K562 (cell line): Measurements from ENCODE around the gene MTTP. TPM values are rescaled to one million over a fixed set of nuclear protein-coding genes. Genes with fewer than 3 reads are reported as not detected.

Experiments
- CTBP1 ChIP-seq: fragments of 450-650 bp; IDR thresholded peaks from 2 replicates; pipeline ENCODE4 v1.6.1; 2016; ENCODE audit warnings: borderline replicate concordance
- ESRRA ChIP-seq: fragments of 450-650 bp; IDR thresholded peaks from 2 replicates; pipeline ENCODE4 v1.6.1; 2014; ENCODE audit warnings: low read depth, mild to moderate bottlenecking, moderate library complexity, borderline replicate concordance
- HOXB6 ChIP-seq: fragments of 250-450 bp; sonication (Bioruptor Pico); IDR thresholded peaks from 2 replicates; pipeline ENCODE4 v1.5.1; 2022; ENCODE audit warnings: mild to moderate bottlenecking, borderline replicate concordance
- MAFF ChIP-seq: IDR thresholded peaks from 2 replicates; pipeline ENCODE4 v1.6.1; 2012; ENCODE audit warnings: low read length, improper control_type of control experiment
- MCM7 ChIP-seq, 2 experiments: fragments of 450-650 bp; IDR thresholded peaks; 2 replicates each; pipeline ENCODE4 v1.6.1; 2016 to 2018
- OTX1 ChIP-seq: fragments of 450-650 bp; formaldehyde crosslinking; IDR thresholded peaks from 2 replicates; pipeline ENCODE4 v1.4.0; 2022; ENCODE audit warnings: mild to moderate bottlenecking
- POLR2AphosphoS2 ChIP-seq: IDR thresholded peaks from 2 replicates; pipeline ENCODE4 v1.6.1; 2012; ENCODE audit warnings: low read length, improper control_type of control experiment
- TAF1 ChIP-seq: IDR thresholded peaks from 2 replicates; pipeline ENCODE4 v1.6.1; 2011; ENCODE audit warnings: mild to moderate bottlenecking, low read length, moderate library complexity; ENCODE audit not compliant: insufficient read depth, control insufficient read depth, severe bottlenecking; ENCODE audit errors: extremely low read depth
- TCF7 ChIP-seq: sonication (generic); IDR thresholded peaks from 2 replicates; pipeline ENCODE4 v1.6.1; 2016; ENCODE audit warnings: antibody characterized with exemption, borderline replicate concordance
- TCF7L2 ChIP-seq: fragments of 150-350 bp; IDR thresholded peaks from 2 replicates; pipeline ENCODE4 v1.6.1; 2016; ENCODE audit warnings: low read depth, mild to moderate bottlenecking, low read length, moderate library complexity
- YY1 ChIP-seq, 3 experiments: IDR thresholded peaks; 2 replicates each; pipeline ENCODE4 v1.6.1; 2011; ENCODE audit warnings: low read length in 2 of 3, mild to moderate bottlenecking in 2 of 3, moderate library complexity in 2 of 3, borderline replicate concordance in 1 of 3, control low read depth in 1 of 3, low read depth in 1 of 3; ENCODE audit not compliant: insufficient read depth in 3 of 3, insufficient replicate concordance in 2 of 3, control insufficient read depth in 1 of 3, insufficient read length in 1 of 3; ENCODE audit errors: extremely low read depth in 1 of 3
- ZBTB49 ChIP-seq: sonication (generic); formaldehyde crosslinking; IDR thresholded peaks from 2 replicates; pipeline ENCODE4 v1.8.0; 2022; ENCODE audit warnings: missing genetic modification reagents, mild to moderate bottlenecking, borderline replicate concordance
- ZC3H8 ChIP-seq: fragments of 450-650 bp; IDR thresholded peaks from 2 replicates; pipeline ENCODE4 v1.6.1; 2017
- ZKSCAN8 ChIP-seq: fragments of 200-800 bp; sonication (Bioruptor generic); IDR thresholded peaks from 2 replicates; pipeline ENCODE4 v1.6.1; 2016; ENCODE audit warnings: missing genetic modification characterization, missing compliant biosample characterization
- ZNF253 ChIP-seq: fragments of 250-450 bp; sonication (Bioruptor Pico); conservative IDR thresholded peaks from 2 replicates; pipeline ENCODE4 v1.6.1; 2021; ENCODE audit warnings: mild to moderate bottlenecking
- ZNF57 ChIP-seq: fragments of 450-650 bp; formaldehyde crosslinking; IDR thresholded peaks from 2 replicates; pipeline ENCODE4 v1.4.0; 2020; ENCODE audit warnings: mild to moderate bottlenecking, moderate library complexity
- polyA plus RNA-seq, 8 experiments: library from polyadenylated mRNA; depleted of rRNA in 4 of 8; stranded (reverse) in 5 of 8; unstranded in 3 of 8; fragments of >200 nt; fragmentation: Nextera tagmentation in 2 of 8; fragmentation: Illumina TruSeq in 1 of 8; extraction: Ambion mirVana in 2 of 8; extraction: Trizol in 1 of 8; gene quantifications; 2 replicates each; pipeline versions ENCODE4 v1.2.1 to v1.2.3, GENCODE V29; 2011 to 2014; ENCODE audit warnings: inconsistent platforms in 1 of 8, missing spikeins in 1 of 8
- total RNA-seq, 7 experiments: library from RNA; depleted of rRNA in 6 of 7; stranded (reverse); fragments of >200 nt in 6 of 7; fragmentation: Illumina TruSeq in 2 of 7; extraction: Trizol in 2 of 7; gene quantifications; 2 replicates each; pipeline versions ENCODE4 v1.2.1 to v1.2.3, GENCODE V29; 2011 to 2021; ENCODE audit warnings: low replicate concordance in 1 of 7

MTTP gene
- total and polyA plus RNA-seq, 9 of the 15 experiments (the other 6 are each of a cell fraction or from before 2014, with no cell fraction given): 0.01 to 0.29 (median 0.04) TPM; not detected in 2

- no peak for TF ChIP-seq ZBTB49 (CRISPR knock-in tag)
- TF ChIP-seq YY1 (IDR thresholded peaks at IDR 0.05; ENCODE audit: borderline replicate concordance in 1 of 3, control insufficient read depth in 1 of 3, extremely low read depth in 1 of 3, insufficient read depth in 3 of 3, insufficient read length in 1 of 3, insufficient replicate concordance in 2 of 3, low read depth in 1 of 3, low read length in 2 of 3): peak in 2 of 3 experiments; percentile 75 to 84
- TF ChIP-seq TAF1: peak; percentile 63
- TF ChIP-seq MAFF: no peak
- TF ChIP-seq ESRRA: peak; percentile 55; the same call in 1 of the 2 replicates
- TF ChIP-seq TCF7: no peak
- no peak for TF ChIP-seq OTX1 (CRISPR knock-in tag)
- TF ChIP-seq MCM7 (IDR thresholded peaks at IDR 0.05): no peak
- no peak for TF ChIP-seq POLR2AphosphoS2
- TF ChIP-seq ZNF253 (CRISPR knock-in tag): no peak
- no peak for TF ChIP-seq HOXB6 (CRISPR knock-in tag)
- no peak for TF ChIP-seq ZKSCAN8
- TF ChIP-seq TCF7L2: 0 out of 2 replicates have a peak, but pooled peaks have one; percentile 13
- TF ChIP-seq ZC3H8: no peak
- TF ChIP-seq ZNF57 (CRISPR knock-in tag): no peak
- TF ChIP-seq CTBP1: no peak; the same call in 1 of the 2 replicates
These were observed 11.1 kb upstream of the MTTP start, which contains the start of gene TRMT10A (continued) for GRCh38 chr4:99563310-99564186.
